HG02938 (cell line): ENCODE results near the gene RBPJ.

Experiments
- ATAC-seq: cut with Tn5 transposase; IDR thresholded peaks from one replicate; pipeline ENCODE4 v1.9.1; 2021; ENCODE audit warnings: mild to moderate bottlenecking, moderate library complexity; ENCODE audit not compliant: unreplicated experiment

RBPJ gene

GRCh38 chr4:26320538-26321372 is at the start of gene RBPJ:
Gene RBPJ, plus strand, starts transcription at chr4:26321014. Its CDS starts 15 bp downstream, at chr4:26321029.
- peak; percentile 26 for ATAC-seq

- no peak for ATAC-seq
Measured at GRCh38 chr4:26271703-26272102, 49.1 kb upstream of the RBPJ start.

GRCh38 chr4:26272654-26273615 is 47.9 kb upstream of the RBPJ start:
- ATAC-seq: no peak

GRCh38 chr4:26273616-26273980 is 47.2 kb upstream of the RBPJ start:
- ATAC-seq: no peak

GRCh38 chr4:26275281-26275680 is 45.5 kb upstream of the RBPJ start:
- ATAC-seq: no peak

GRCh38 chr4:26279446-26279845 is 41.4 kb upstream of the RBPJ start:
- no peak for ATAC-seq

- no peak for ATAC-seq
Measured at GRCh38 chr4:26281881-26282280, 38.9 kb upstream of the RBPJ start.

- no peak for ATAC-seq
Measured at GRCh38 chr4:26284536-26284935, 36.3 kb upstream of the RBPJ start.

GRCh38 chr4:26285272-26285671 is 35.5 kb upstream of the RBPJ start:
- no peak for ATAC-seq

- ATAC-seq: no peak
Measured at GRCh38 chr4:26287756-26288155, 33.1 kb upstream of the RBPJ start.

GRCh38 chr4:26288355-26288909 is 32.4 kb upstream of the RBPJ start:
- ATAC-seq: peak; percentile 86

- no peak for ATAC-seq
Measured at GRCh38 chr4:26289401-26289800, 31.4 kb upstream of the RBPJ start.

- no peak for ATAC-seq
Measured at GRCh38 chr4:26290321-26290720, 30.5 kb upstream of the RBPJ start.

GRCh38 chr4:26294904-26295303 is 25.9 kb upstream of the RBPJ start:
- no peak for ATAC-seq

GRCh38 chr4:26296021-26296420 is 24.8 kb upstream of the RBPJ start:
- no peak for ATAC-seq

GRCh38 chr4:26296514-26296913 is 24.3 kb upstream of the RBPJ start:
- ATAC-seq: no peak

GRCh38 chr4:26297219-26297618 is 23.6 kb upstream of the RBPJ start:
- ATAC-seq: no peak

GRCh38 chr4:26298198-26298947 is 22.4 kb upstream of the RBPJ start:
- no peak for ATAC-seq

- ATAC-seq: peak; percentile 87
Measured at GRCh38 chr4:26299254-26299882, 21.4 kb upstream of the RBPJ start.
